HCT116 (cell line): ENCODE measurements around the gene ZNF169.

ENCODE experiments used
- CEBPB ChIP-seq: IDR thresholded peaks from 2 replicates; pipeline ENCODE4 v1.6.1; 2012; ENCODE audit warnings: low read depth
- ELF1 ChIP-seq: IDR thresholded peaks from 2 replicates; pipeline ENCODE4 v1.6.1; 2012; ENCODE audit warnings: low read depth, borderline replicate concordance
- POLR2A ChIP-seq: IDR thresholded peaks from 2 replicates; pipeline ENCODE4 v1.7.0; 2011; ENCODE audit warnings: borderline replicate concordance; ENCODE audit not compliant: insufficient read depth, insufficient read length; ENCODE audit errors: extremely low read depth
- POLR2AphosphoS5 ChIP-seq: IDR thresholded peaks from 2 replicates; pipeline ENCODE4 v1.6.1; 2011; ENCODE audit warnings: mild to moderate bottlenecking, low read depth, low read length, moderate library complexity
- TF ChIP-seq, protein P1 (sequence below), 3 experiments: fragments of 200-600 bp in 1 of 3; sonication (generic) in 1 of 3; IDR thresholded peaks in 2 of 3; conservative IDR thresholded peaks in 1 of 3; 2 replicates each; pipeline ENCODE4 v1.5.1; 2012 to 2017; ENCODE audit warnings: low read depth in 2 of 3, low read length in 2 of 3, antibody characterized with exemption in 1 of 3, borderline replicate concordance in 1 of 3, control low read depth in 1 of 3, mild to moderate bottlenecking in 1 of 3, mixed read lengths in 1 of 3, mixed run types in 1 of 3, moderate library complexity in 1 of 3; ENCODE audit not compliant: insufficient read depth in 1 of 3
- TF ChIP-seq, protein P2 (sequence below): IDR thresholded peaks from 2 replicates; pipeline ENCODE4 v1.6.1; 2012
- TF ChIP-seq, protein P3 (sequence below): IDR thresholded peaks from 2 replicates; pipeline ENCODE4 v1.6.1; 2012

DNA sequence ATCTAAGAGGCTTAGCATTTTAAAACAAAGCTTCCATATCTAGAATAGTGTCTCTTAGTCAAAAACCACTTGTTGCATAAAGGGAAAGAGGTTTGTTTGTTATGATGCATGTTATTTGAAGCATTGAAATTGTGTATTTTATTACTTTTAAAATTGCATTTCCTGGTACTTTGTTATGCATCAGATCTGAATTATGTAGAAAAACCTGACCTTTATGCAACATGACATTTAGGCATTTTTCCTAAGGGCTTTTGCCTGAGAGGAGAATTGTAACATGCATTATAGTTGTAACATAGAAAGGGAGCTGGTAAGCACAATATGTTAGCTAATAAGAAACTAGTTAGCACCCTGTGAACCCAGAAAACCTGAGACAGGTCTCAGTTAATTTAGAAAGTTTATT is 22.0 kb downstream of the ZNF169 start:
- TF ChIP-seq, protein P1, sequence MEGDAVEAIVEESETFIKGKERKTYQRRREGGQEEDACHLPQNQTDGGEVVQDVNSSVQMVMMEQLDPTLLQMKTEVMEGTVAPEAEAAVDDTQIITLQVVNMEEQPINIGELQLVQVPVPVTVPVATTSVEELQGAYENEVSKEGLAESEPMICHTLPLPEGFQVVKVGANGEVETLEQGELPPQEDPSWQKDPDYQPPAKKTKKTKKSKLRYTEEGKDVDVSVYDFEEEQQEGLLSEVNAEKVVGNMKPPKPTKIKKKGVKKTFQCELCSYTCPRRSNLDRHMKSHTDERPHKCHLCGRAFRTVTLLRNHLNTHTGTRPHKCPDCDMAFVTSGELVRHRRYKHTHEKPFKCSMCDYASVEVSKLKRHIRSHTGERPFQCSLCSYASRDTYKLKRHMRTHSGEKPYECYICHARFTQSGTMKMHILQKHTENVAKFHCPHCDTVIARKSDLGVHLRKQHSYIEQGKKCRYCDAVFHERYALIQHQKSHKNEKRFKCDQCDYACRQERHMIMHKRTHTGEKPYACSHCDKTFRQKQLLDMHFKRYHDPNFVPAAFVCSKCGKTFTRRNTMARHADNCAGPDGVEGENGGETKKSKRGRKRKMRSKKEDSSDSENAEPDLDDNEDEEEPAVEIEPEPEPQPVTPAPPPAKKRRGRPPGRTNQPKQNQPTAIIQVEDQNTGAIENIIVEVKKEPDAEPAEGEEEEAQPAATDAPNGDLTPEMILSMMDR (IDR thresholded peaks at IDR 0.05 in 2 of 3, conservative IDR thresholded peaks at IDR 0.05 in 1 of 3; ENCODE audit: borderline replicate concordance in 1 of 3, insufficient read depth in 1 of 3, low read depth in 2 of 3, low read length in 2 of 3): no peak
- TF ChIP-seq, protein P2, sequence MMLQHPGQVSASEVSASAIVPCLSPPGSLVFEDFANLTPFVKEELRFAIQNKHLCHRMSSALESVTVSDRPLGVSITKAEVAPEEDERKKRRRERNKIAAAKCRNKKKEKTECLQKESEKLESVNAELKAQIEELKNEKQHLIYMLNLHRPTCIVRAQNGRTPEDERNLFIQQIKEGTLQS: no peak
- TF ChIP-seq, protein P3, sequence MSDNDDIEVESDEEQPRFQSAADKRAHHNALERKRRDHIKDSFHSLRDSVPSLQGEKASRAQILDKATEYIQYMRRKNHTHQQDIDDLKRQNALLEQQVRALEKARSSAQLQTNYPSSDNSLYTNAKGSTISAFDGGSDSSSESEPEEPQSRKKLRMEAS: no peak
- TF ChIP-seq POLR2A (no peak), ELF1 (no peak), POLR2AphosphoS5 (no peak), CEBPB (no peak)
